ENCODE data around the gene RHOF. TPM values are rescaled to one million over a fixed set of nuclear protein-coding genes. Genes with fewer than 3 reads are reported as not detected.

The RHOF gene
- total and polyA plus RNA-seq, 4 donors: 15.1 to 34.7 (median 24.8) TPM

- WGBS, 2 donors: 95% methylated on average over 22 of the region's 22 CpGs
- ATAC-seq (ENCODE audit: insufficient read depth, low FRiP score): no peak
Observed at GRCh38 chr12:121819212-121819949, 25.9 kb upstream of the RHOF start.

GRCh38 chr12:121817648-121818043 is 24.2 kb upstream of the RHOF start:
- H3K36me3 ChIP-seq (ENCODE audit: control insufficient read depth in 4 of 4, insufficient read depth in 4 of 4, low read length in 4 of 4): peaks cover 16 to 59% (median 34%) of the 10 kb centered on the region in 4 donors
- WGBS, 2 donors: 94% methylated on average over 18 of the region's 18 CpGs

More at GRCh38 chr12:121819212-121819949, 25.9 kb upstream of the RHOF start:
- peaks cover 21 to 69% (median 39%) of the 10 kb centered on the region in 4 donors for H3K36me3 ChIP-seq (ENCODE audit: control insufficient read depth in 4 of 4, insufficient read depth in 4 of 4, low read length in 4 of 4)
- no peaks in the 10 kb centered on the region for H3K27me3 ChIP-seq (ENCODE audit: control insufficient read depth in 3 of 3, insufficient read depth in 3 of 3, low read length in 2 of 3)
- DNase-seq: no peak
- TF ChIP-seq CTCF (IDR thresholded peaks at IDR 0.05; ENCODE audit: control extremely low read depth, extremely low read depth): no peak
- no peak overlapping the region for H3K27ac ChIP-seq (ENCODE audit: low read depth in 1 of 2, low read length in 1 of 2)
- no peaks in the 10 kb centered on the region for H3K4me1 ChIP-seq (ENCODE audit: control insufficient read depth in 5 of 5, insufficient read depth in 5 of 5, low read length in 5 of 5)
- no peak overlapping the region for H3K4me3 ChIP-seq
- H3K9me3 ChIP-seq (ENCODE audit: control insufficient read depth in 4 of 4, insufficient read depth in 3 of 4, low read length in 3 of 4): no peaks in the 10 kb centered on the region
- H3K9ac ChIP-seq (ENCODE audit: insufficient read depth in 1 of 2, low read length in 2 of 2): no peak overlapping the region

GRCh38 chr12:121816925-121817647 is 23.6 kb upstream of the RHOF start:
- H3K27me3 ChIP-seq (ENCODE audit: control insufficient read depth in 3 of 3, insufficient read depth in 3 of 3, low read length in 2 of 3): no peaks in the 10 kb centered on the region
- H3K9me3 ChIP-seq (ENCODE audit: control insufficient read depth in 4 of 4, insufficient read depth in 3 of 4, low read length in 3 of 4): no peaks in the 10 kb centered on the region
- no peak for ATAC-seq (ENCODE audit: insufficient read depth, low FRiP score)
- no peak for DNase-seq
- H3K36me3 ChIP-seq (ENCODE audit: control insufficient read depth in 4 of 4, insufficient read depth in 4 of 4, low read length in 4 of 4): peaks cover 10 to 53% (median 33%) of the 10 kb centered on the region in 4 donors
- H3K4me1 ChIP-seq (ENCODE audit: control insufficient read depth in 5 of 5, insufficient read depth in 5 of 5, low read length in 5 of 5): peaks cover 0 to 7% (median 2%) of the 10 kb centered on the region in 5 donors
- TF ChIP-seq CTCF (IDR thresholded peaks at IDR 0.05; ENCODE audit: control extremely low read depth, extremely low read depth): no peak
- no peak overlapping the region for H3K4me3 ChIP-seq
- WGBS, 2 donors: 95 to 96% methylated on average over 44 to 47 of the region's 47 CpGs
- no peak overlapping the region for H3K27ac ChIP-seq (ENCODE audit: low read depth in 1 of 2, low read length in 1 of 2)
- H3K9ac ChIP-seq (ENCODE audit: insufficient read depth in 1 of 2, low read length in 2 of 2): no peak overlapping the region

More at GRCh38 chr12:121817648-121818043, 24.2 kb upstream of the RHOF start:
- Histone ChIP-seq H3K27me3 (ENCODE audit: control insufficient read depth in 3 of 3, insufficient read depth in 3 of 3, low read length in 2 of 3) (no peaks in the 10 kb centered on the region), H3K9me3 (ENCODE audit: control insufficient read depth in 4 of 4, insufficient read depth in 3 of 4, low read length in 3 of 4) (no peaks in the 10 kb centered on the region), H3K4me1 (ENCODE audit: control insufficient read depth in 5 of 5, insufficient read depth in 5 of 5, low read length in 5 of 5) (peaks cover 0 to 5% (median 0%) of the 10 kb centered on the region in 5 donors), H3K27ac (ENCODE audit: low read depth in 1 of 2, low read length in 1 of 2) (no peak overlapping the region), H3K9ac (ENCODE audit: insufficient read depth in 1 of 2, low read length in 2 of 2) (no peak overlapping the region), H3K4me3 (no peak overlapping the region)
- no peak for ATAC-seq (ENCODE audit: insufficient read depth, low FRiP score)
- TF ChIP-seq CTCF (IDR thresholded peaks at IDR 0.05; ENCODE audit: control extremely low read depth, extremely low read depth): no peak
- DNase-seq: no peak
